Breast epithelium (tissue), 3 donors: Measurements from ENCODE around the gene UBR2.

Source experiments
- POLR2A ChIP-seq: fragments of 450-650 bp; IDR thresholded peaks from one replicate; pipeline ENCODE4 v1.6.1; 2016; ENCODE audit warnings: antibody characterized with exemption, mild to moderate bottlenecking, moderate library complexity
- POLR2AphosphoS5 ChIP-seq, 3 donors: sonication (generic); formaldehyde crosslinking; IDR thresholded peaks; one replicate each; pipeline ENCODE4 v1.6.1; 2017; ENCODE audit warnings: antibody characterized with exemption in 3 of 3
- TF ChIP-seq, protein P1 (sequence below), 3 donors: fragments of 450-650 bp; IDR thresholded peaks; one replicate each; pipeline ENCODE4 v1.5.1; 2016 to 2017; ENCODE audit warnings: antibody characterized with exemption in 3 of 3, mild to moderate bottlenecking in 3 of 3, moderate library complexity in 3 of 3

- TF ChIP-seq POLR2AphosphoS5 (IDR thresholded peaks at IDR 0.05) (no peak), POLR2A (no peak)
- TF ChIP-seq, protein P1, sequence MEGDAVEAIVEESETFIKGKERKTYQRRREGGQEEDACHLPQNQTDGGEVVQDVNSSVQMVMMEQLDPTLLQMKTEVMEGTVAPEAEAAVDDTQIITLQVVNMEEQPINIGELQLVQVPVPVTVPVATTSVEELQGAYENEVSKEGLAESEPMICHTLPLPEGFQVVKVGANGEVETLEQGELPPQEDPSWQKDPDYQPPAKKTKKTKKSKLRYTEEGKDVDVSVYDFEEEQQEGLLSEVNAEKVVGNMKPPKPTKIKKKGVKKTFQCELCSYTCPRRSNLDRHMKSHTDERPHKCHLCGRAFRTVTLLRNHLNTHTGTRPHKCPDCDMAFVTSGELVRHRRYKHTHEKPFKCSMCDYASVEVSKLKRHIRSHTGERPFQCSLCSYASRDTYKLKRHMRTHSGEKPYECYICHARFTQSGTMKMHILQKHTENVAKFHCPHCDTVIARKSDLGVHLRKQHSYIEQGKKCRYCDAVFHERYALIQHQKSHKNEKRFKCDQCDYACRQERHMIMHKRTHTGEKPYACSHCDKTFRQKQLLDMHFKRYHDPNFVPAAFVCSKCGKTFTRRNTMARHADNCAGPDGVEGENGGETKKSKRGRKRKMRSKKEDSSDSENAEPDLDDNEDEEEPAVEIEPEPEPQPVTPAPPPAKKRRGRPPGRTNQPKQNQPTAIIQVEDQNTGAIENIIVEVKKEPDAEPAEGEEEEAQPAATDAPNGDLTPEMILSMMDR (IDR thresholded peaks at IDR 0.05) = no peak
Observed at GRCh38 chr6:42616716-42617115, 52.9 kb downstream of the UBR2 start.
